H1 (cell line): ENCODE measurements around the gene BBS9. TPM values are rescaled to one million over a fixed set of nuclear protein-coding genes. Genes with fewer than 3 reads are reported as not detected.

ENCODE experiments used
- CTCF ChIA-PET: fragments of 300-600 bp; sonication (Branson Sonifier 250); formaldehyde crosslinking; loops from one replicate; lab custom pipeline; 2021; ENCODE audit not compliant: partially characterized antibody; lab: Charles Lee
- POLR2A ChIA-PET: fragments of 300-600 bp; sonication (Branson Sonifier 250); formaldehyde crosslinking; loops from one replicate; lab custom pipeline; 2021; ENCODE audit warnings: inconsistent platforms; ENCODE audit not compliant: partially characterized antibody; lab: Charles Lee
- DNase-seq, 2 experiments: peaks; one replicate each; pipeline versions ENCODE4 v3.0.0 to v3.0.0-alpha.2; 2010 to 2022; ENCODE audit warnings: low spot score in 2 of 2, low read depth in 1 of 2, mixed read lengths in 1 of 2
- FAIRE-seq: peaks from 2 replicates; lab custom pipeline; 2011; peaks lifted over from hg19 to GRCh38; lab: Jason Lieb, UNC
- H2AFZ ChIP-seq: 2 replicates; pipeline ENCODE4 v1.8.1; 2012; ENCODE audit warnings: low read length, inconsistent platforms
- H2AK5ac ChIP-seq: 2 replicates; pipeline ENCODE4 v1.6.1; 2013; ENCODE audit warnings: low read depth, low read length
- H2BK120ac ChIP-seq: replicated peaks from 2 replicates; pipeline ENCODE3; 2013; ENCODE audit warnings: low read depth, low read length, inconsistent platforms
- H2BK12ac ChIP-seq: 2 replicates; pipeline ENCODE4 v1.6.1; 2013; ENCODE audit warnings: low read depth, low read length
- H2BK15ac ChIP-seq: 2 replicates; pipeline ENCODE4 v1.6.1; 2013; ENCODE audit warnings: low read length
- H2BK20ac ChIP-seq: 2 replicates; pipeline ENCODE4 v1.6.1; 2013; ENCODE audit warnings: low read length
- H2BK5ac ChIP-seq: 2 replicates; pipeline ENCODE4 v1.6.1; 2013; ENCODE audit warnings: low read depth, low read length
- H3K14ac ChIP-seq: 2 replicates; pipeline ENCODE4 v1.6.1; 2013; ENCODE audit warnings: inconsistent platforms; ENCODE audit not compliant: insufficient read length
- H3K18ac ChIP-seq: 2 replicates; pipeline ENCODE4 v1.6.1; 2013; ENCODE audit warnings: low read length; ENCODE audit errors: extremely low read depth
- H3K23ac ChIP-seq: 2 replicates; pipeline ENCODE4 v1.6.1; 2013; ENCODE audit warnings: inconsistent platforms; ENCODE audit not compliant: insufficient read length
- H3K23me2 ChIP-seq: 2 replicates; pipeline ENCODE4 v1.6.1; 2013; ENCODE audit warnings: low read depth, low read length
- H3K27ac ChIP-seq: 2 replicates; pipeline ENCODE4 v1.6.1; 2011; ENCODE audit warnings: low read depth, low read length, inconsistent platforms
- H3K27me3 ChIP-seq, 4 experiments: replicated peaks in 1 of 4; 1 replicate in 1 of 4; 2 replicates in 3 of 4; pipeline versions ENCODE4 v1.6.1 to v1.8.1; 2011 to 2013; ENCODE audit warnings: low read length in 3 of 4, mild to moderate bottlenecking in 3 of 4, inconsistent platforms in 2 of 4, mixed read lengths in 2 of 4, moderate library complexity in 1 of 4; ENCODE audit not compliant: control insufficient read depth in 3 of 4, insufficient read depth in 3 of 4; ENCODE audit errors: extremely low read depth in 1 of 4
- H3K36me3 ChIP-seq, 4 experiments: 2 replicates each; pipeline versions ENCODE4 v1.6.1 to v1.8.1; 2011 to 2013; ENCODE audit warnings: mild to moderate bottlenecking in 4 of 4, low read length in 3 of 4, moderate library complexity in 2 of 4, control low read depth in 1 of 4, inconsistent platforms in 1 of 4; ENCODE audit not compliant: insufficient read depth in 4 of 4, control insufficient read depth in 2 of 4
- H3K4ac ChIP-seq: replicated peaks from 2 replicates; pipeline ENCODE3; 2013; ENCODE audit warnings: low read length, low read depth, mixed read lengths, inconsistent platforms; ENCODE audit not compliant: insufficient read length
- H3K4me1 ChIP-seq, 4 experiments: replicated peaks in 1 of 4; 1 replicate in 1 of 4; 2 replicates in 3 of 4; pipeline versions ENCODE4 v1.6.1 to v1.8.1; 2011 to 2013; ENCODE audit warnings: low read length in 3 of 4, inconsistent platforms in 2 of 4, mixed read lengths in 1 of 4; ENCODE audit not compliant: insufficient read depth in 4 of 4, control insufficient read depth in 3 of 4
- H3K4me2 ChIP-seq, 2 experiments: 2 replicates each; pipeline versions ENCODE4 v1.6.1 to v1.8.1; 2011 to 2013; ENCODE audit warnings: low read depth in 2 of 2, low read length in 2 of 2, control low read depth in 1 of 2, inconsistent platforms in 1 of 2, mild to moderate bottlenecking in 1 of 2; ENCODE audit not compliant: insufficient read depth in 1 of 2
- H3K4me3 ChIP-seq, 4 experiments: fragments of 200-600, 300-600 bp in 1 of 4; sonication (generic), shearing (Covaris generic), sonication (Bioruptor Twin) in 1 of 4; 2 replicates each; pipeline versions ENCODE4 v1.5.1 to v1.8.1; 2011 to 2016; ENCODE audit warnings: low read length in 4 of 4, low read depth in 3 of 4, control low read depth in 2 of 4, inconsistent platforms in 2 of 4, mild to moderate bottlenecking in 2 of 4, mixed read lengths in 1 of 4, moderate library complexity in 1 of 4; ENCODE audit not compliant: insufficient read depth in 2 of 4; ENCODE audit errors: extremely low read depth in 1 of 4
- H3K56ac ChIP-seq: replicated peaks from 2 replicates; pipeline ENCODE3; 2013; ENCODE audit warnings: low read depth, mild to moderate bottlenecking, mixed read lengths, low read length, inconsistent platforms; ENCODE audit not compliant: insufficient read length
- H3K79me1 ChIP-seq: 2 replicates; pipeline ENCODE4 v1.6.1; 2013; ENCODE audit warnings: low read depth, low read length, control low read depth
- H3K79me2 ChIP-seq, 2 experiments: 2 replicates each; pipeline versions ENCODE4 v1.6.1 to v1.8.1; 2012 to 2013; ENCODE audit warnings: low read length in 2 of 2, mild to moderate bottlenecking in 2 of 2, inconsistent platforms in 1 of 2; ENCODE audit not compliant: insufficient read depth in 2 of 2, control insufficient read depth in 1 of 2
- H3K9ac ChIP-seq, 4 experiments: replicated peaks in 1 of 4; 1 replicate in 1 of 4; 2 replicates in 3 of 4; pipeline versions ENCODE4 v1.6.1 to v1.8.1; 2011 to 2013; ENCODE audit warnings: low read depth in 3 of 4, low read length in 3 of 4, control low read depth in 2 of 4, mild to moderate bottlenecking in 2 of 4, moderate library complexity in 2 of 4, inconsistent platforms in 1 of 4; ENCODE audit errors: extremely low read depth in 1 of 4
- H3K9me3 ChIP-seq, 2 experiments: 2 replicates each; pipeline versions ENCODE4 v1.6.1 to v1.8.1; 2012 to 2013; ENCODE audit warnings: mild to moderate bottlenecking in 2 of 2, moderate library complexity in 2 of 2, control low read depth in 1 of 2, inconsistent platforms in 1 of 2, low read depth in 1 of 2, low read length in 1 of 2, mixed read lengths in 1 of 2; ENCODE audit not compliant: insufficient read depth in 2 of 2
- H4K20me1 ChIP-seq, 2 experiments: replicated peaks in 1 of 2; 2 replicates each; pipeline versions ENCODE3 to v1.8.1; 2011 to 2013; ENCODE audit warnings: inconsistent platforms in 2 of 2, low read length in 2 of 2, mild to moderate bottlenecking in 1 of 2; ENCODE audit not compliant: insufficient read depth in 2 of 2, control insufficient read depth in 1 of 2
- H4K5ac ChIP-seq: 2 replicates; pipeline ENCODE4 v1.6.1; 2013; ENCODE audit warnings: low read length, low read depth, mixed read lengths, inconsistent platforms; ENCODE audit not compliant: insufficient read length
- H4K8ac ChIP-seq: 2 replicates; pipeline ENCODE4 v1.8.0; 2013; ENCODE audit warnings: mild to moderate bottlenecking, moderate library complexity, low read length, inconsistent platforms; ENCODE audit not compliant: insufficient read depth; ENCODE audit errors: extremely low read depth
- H4K91ac ChIP-seq: replicated peaks from 2 replicates; pipeline ENCODE3; 2013; ENCODE audit warnings: low read length, mixed read lengths, inconsistent platforms; ENCODE audit not compliant: insufficient read length
- RFX5 ChIP-seq: IDR thresholded peaks from 2 replicates; pipeline ENCODE4 v1.6.1; 2011; ENCODE audit warnings: low read depth, low read length, improper control_type of control experiment, borderline replicate concordance
- WGBS, 2 experiments: shearing (Covaris generic) in 1 of 2; methylation state at CpG; one replicate each; pipeline versions ENCODE4 v1.1.6 to v1.1.7; 2013 to 2015; ENCODE audit warnings: low lambda C conversion rate in 2 of 2, mixed read lengths in 2 of 2, inconsistent platforms in 1 of 2, low coverage in 1 of 2, missing lambda C conversion rate in 1 of 2; ENCODE audit not compliant: insufficient replicate concordance in 2 of 2, insufficient coverage in 1 of 2, insufficient read length in 1 of 2; ENCODE audit errors: extremely low coverage in 1 of 2, missing lambda C conversion rate in 1 of 2; 5-methylcytosine and 5-hydroxymethylcytosine counted together
- polyA plus RNA-seq, 7 experiments: library from polyadenylated mRNA; depleted of rRNA in 3 of 7; stranded (reverse) in 5 of 7; unstranded in 2 of 7; fragments of >200 nt in 5 of 7; fragments of 200-250 nt in 2 of 7; gene quantifications; 1 replicate in 5 of 7; 2 replicates in 1 of 7; 4 replicates in 1 of 7; pipeline versions ENCODE4 v1.2.1 to v1.2.3, GENCODE V29; 2011 to 2013; ENCODE audit warnings: missing spikeins in 2 of 7, mixed read lengths in 2 of 7
- total RNA-seq: library from RNA; stranded (reverse); fragmentation: NEBNext Ultra II Directional; extraction: Animal tissue kit (Norgen Biotek cat#: 25700); gene quantifications from 2 replicates; pipeline ENCODE4 v1.2.1, GENCODE V29; 2021

BBS9 gene
- total and polyA plus RNA-seq, 2 of the 8 experiments (the other 6 are each of a cell fraction or from before 2014, with no cell fraction given) = 22.3 to 37.0 TPM

- Histone ChIP-seq H3K27me3 (no peaks in the 10 kb centered on the region), H4K20me1 (no peaks in the 10 kb centered on the region), H3K9me3 (peaks cover 8 to 9% of the 10 kb centered on the region in 2 experiments), H3K18ac (no peak overlapping the region), H3K27ac (no peak overlapping the region), H3K9ac (no peak overlapping the region), H2BK15ac (no peak overlapping the region), H3K36me3 (peaks cover 0 to 14% (median 6%) of the 10 kb centered on the region in 4 experiments; a peak in 3 of 8 replicates), H3K23me2 (no peaks in the 10 kb centered on the region), H3K79me1 (no peaks in the 10 kb centered on the region), H2BK120ac (no peak overlapping the region), H2BK20ac (no peak overlapping the region), H3K56ac (no peak overlapping the region), H3K14ac (no peak overlapping the region), H4K91ac (no peak overlapping the region), H3K4me2 (no peak overlapping the region), H2AK5ac (no peak overlapping the region), H2BK12ac (no peak overlapping the region), H3K23ac (no peak overlapping the region), H3K79me2 (no peaks in the 10 kb centered on the region), H2BK5ac (no peak overlapping the region), H3K4me3 (no peak overlapping the region), H2AFZ (no peak overlapping the region), H3K4me1 (peaks cover 0 to 3% (median 0%) of the 10 kb centered on the region in 4 experiments; a peak in 1 of 7 replicates), H3K4ac (no peak overlapping the region), H4K8ac (no peak overlapping the region), H4K5ac (no peak overlapping the region)
- no peak for FAIRE-seq
- POLR2A ChIA-PET = no interaction called here
- 85% methylated on average over 3 of the region's 3 CpGs; no CpG with 5 or more reads in 1 of the 2 experiments for WGBS, 2 experiments
- TF ChIP-seq RFX5 = no peak
- CTCF ChIA-PET = no interaction called here
- no peak for DNase-seq
Observed at GRCh38 chr7:33539659-33540400, 410.5 kb downstream of the BBS9 start.
